GM10248 (cell line): ENCODE measurements around the gene PCDH18.

Experiments used
- CTCF ChIA-PET: fragments of 300-600 bp; sonication (Branson Sonifier 250); formaldehyde crosslinking; extraction: SDS; loops from one replicate; lab custom pipeline; 2021; ENCODE audit warnings: antibody characterized with exemption; lab: Yijun Ruan, JAX
- POLR2A ChIA-PET: fragments of 350-650 bp; sonication (Branson Sonifier 250); formaldehyde crosslinking; extraction: SDS; loops from one replicate; lab custom pipeline; 2020; ENCODE audit warnings: antibody characterized with exemption; lab: Yijun Ruan, JAX
- DNase-seq: peaks from one replicate; pipeline ENCODE4 v3.0.0; 2012; ENCODE audit errors: extremely low spot score
- CTCF ChIP-seq: IDR thresholded peaks from 2 replicates; pipeline ENCODE4 v1.5.1; 2012; ENCODE audit warnings: mild to moderate bottlenecking, low read depth; ENCODE audit errors: extremely low read depth, missing control alignments, control extremely low read depth

PCDH18 gene

DNA sequence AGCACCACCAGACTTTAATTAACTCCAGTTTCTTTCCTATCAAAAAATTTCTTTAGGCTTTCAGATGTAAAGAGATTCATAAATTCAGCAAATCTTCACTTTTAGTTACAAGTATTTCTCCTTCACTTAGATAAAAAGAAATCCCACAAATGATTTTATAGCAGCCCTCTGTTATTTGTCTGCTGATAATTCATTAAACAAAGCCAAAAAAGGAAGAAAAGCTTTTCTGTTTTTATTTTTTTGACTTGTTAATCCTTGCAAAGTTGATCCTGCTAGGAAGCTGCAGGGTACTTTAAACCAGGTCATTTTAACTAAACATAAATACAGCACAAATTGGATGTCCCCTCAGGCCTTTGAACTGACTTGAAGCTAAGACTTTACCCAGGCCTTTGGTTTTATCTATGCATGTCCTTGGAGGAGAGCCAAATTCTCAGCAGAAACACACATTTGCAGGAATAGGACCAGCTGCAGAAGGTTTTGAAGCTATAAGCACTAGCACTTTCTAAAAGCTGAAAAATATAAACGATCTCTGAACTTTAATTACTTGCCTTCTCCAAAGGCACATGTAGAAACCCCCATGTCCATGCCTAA, 57.5 kb downstream of the PCDH18 start:
- no peak for TF ChIP-seq CTCF
- CTCF ChIA-PET, result interaction anchor here (0.9 to 1.1 kb wide), 2 partner anchors 19 to 25 kb away, joined by 3 to 4 read pairs; no protein-coding TSS in a partner anchor
- POLR2A ChIA-PET, result no interaction called here
- no peak for DNase-seq

GRCh38 chr4:137471895-137472294, 60.4 kb downstream of the PCDH18 start:
- no peak for TF ChIP-seq CTCF
- CTCF ChIA-PET, result interaction anchor here (1.0 to 1.3 kb wide), 2 partner anchors 10 to 979 kb away, joined by 3 to 4 read pairs; no protein-coding TSS in a partner anchor
- DNase-seq, result no peak
- POLR2A ChIA-PET, result no interaction called here

GRCh38 chr4:137471461-137471860, 60.8 kb downstream of the PCDH18 start:
- TF ChIP-seq CTCF, result no peak
- DNase-seq, result no peak
- ChIA-PET POLR2A (no interaction called here), CTCF (interaction anchor here (1.0 to 1.3 kb wide), 2 partner anchors 9 to 979 kb away, joined by 3 to 4 read pairs; no protein-coding TSS in a partner anchor)

DNA sequence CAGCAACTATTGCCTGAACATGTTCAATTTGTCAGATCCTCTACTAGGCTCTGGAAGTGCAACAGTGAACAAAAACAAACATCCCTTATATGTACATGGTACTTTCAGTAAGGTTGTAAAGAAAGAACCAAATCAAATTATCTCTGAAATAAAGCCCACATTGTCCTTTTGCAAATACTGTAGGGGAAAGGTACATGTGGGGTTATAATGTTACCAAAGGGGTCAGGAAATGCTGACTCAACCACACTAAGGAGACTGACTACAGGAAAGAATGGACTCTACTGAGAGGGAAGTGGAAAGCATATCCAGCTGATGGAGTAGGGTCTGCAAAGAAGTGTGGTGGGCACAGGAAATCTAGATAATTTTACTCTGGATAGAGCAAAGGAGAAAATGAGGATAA, 61.5 kb downstream of the PCDH18 start:
- TF ChIP-seq CTCF, result no peak
- POLR2A ChIA-PET, result no interaction called here
- CTCF ChIA-PET, result interaction anchor here (1.3 kb wide), 1 partner anchor 9 kb away, joined by 4 read pairs; no protein-coding TSS in a partner anchor
- no peak for DNase-seq
